ENCODE results near the gene KLHL2. TPM values are rescaled to one million over a fixed set of nuclear protein-coding genes. Genes with fewer than 3 reads are reported as not detected.
"Not testable (repeated sequence)": the region's sequence is repeated elsewhere in the genome, so short reads cannot be mapped to it uniquely, and the experiment has no call there.

KLHL2 gene
- total RNA-seq, 1 experiment from 2014 or later = 23.7 TPM

- no TSS peak for BruUV-seq (replicated peaks)
- TF ChIP-seq CTCF (conservative IDR thresholded peaks at IDR 0.05; ENCODE audit: low read depth, low read length) = no peak
- TF ChIP-seq EZH2 (IDR thresholded peaks at IDR 0.05; ENCODE audit: borderline replicate concordance, low read depth, low read length, poor library complexity, severe bottlenecking) = no peak
- no peak overlapping the region for H3K4me3 ChIP-seq (ENCODE audit: low read depth, low read length, poor library complexity, severe bottlenecking)
- H3K27me3 ChIP-seq (replicated peaks; ENCODE audit: insufficient read depth, low read depth, low read length, poor library complexity) = no peaks in the 10 kb centered on the region
- no peaks in the 10 kb centered on the region for H3K36me3 ChIP-seq (ENCODE audit: insufficient read depth, low read length, poor library complexity, severe bottlenecking)
- no peak for DNase-seq (ENCODE audit: low spot score)
- H3K4me1 ChIP-seq (ENCODE audit: insufficient read depth, low read length, poor library complexity, severe bottlenecking) = no peaks in the 10 kb centered on the region
- no peaks in the 10 kb centered on the region for H3K9me3 ChIP-seq (ENCODE audit: low read depth, low read length, poor library complexity, severe bottlenecking)
- intact Hi-C loops (cut with micrococcal nuclease; ENCODE audit: unreplicated experiment) = no loop called here
- H3K27ac ChIP-seq (ENCODE audit: low read depth, low read length, poor library complexity, severe bottlenecking) = no peak overlapping the region
- ChIA-PET POLR2A (ENCODE audit: low non-redundant PET) (no interaction called here), CTCF (no interaction called here)
These were observed 29.4 kb upstream of the KLHL2 start for GRCh38 chr4:165177725-165178666.

GRCh38 chr4:165184220-165184619 is 23.1 kb upstream of the KLHL2 start:
- intact Hi-C loops (cut with micrococcal nuclease; ENCODE audit: unreplicated experiment) = no loop called here
- Histone ChIP-seq H3K9me3 (ENCODE audit: low read depth, low read length, poor library complexity, severe bottlenecking) (no peaks in the 10 kb centered on the region), H3K36me3 (ENCODE audit: insufficient read depth, low read length, poor library complexity, severe bottlenecking) (no peaks in the 10 kb centered on the region), H3K27me3 (replicated peaks; ENCODE audit: insufficient read depth, low read depth, low read length, poor library complexity) (no peaks in the 10 kb centered on the region), H3K4me1 (ENCODE audit: insufficient read depth, low read length, poor library complexity, severe bottlenecking) (no peaks in the 10 kb centered on the region), H3K4me3 (ENCODE audit: low read depth, low read length, poor library complexity, severe bottlenecking) (no peak overlapping the region), H3K27ac (ENCODE audit: low read depth, low read length, poor library complexity, severe bottlenecking) (no peak overlapping the region)
- CTCF ChIA-PET = no interaction called here
- TF ChIP-seq EZH2 (IDR thresholded peaks at IDR 0.05; ENCODE audit: borderline replicate concordance, low read depth, low read length, poor library complexity, severe bottlenecking) (no peak), CTCF (conservative IDR thresholded peaks at IDR 0.05; ENCODE audit: low read depth, low read length) (no peak)
- POLR2A ChIA-PET (ENCODE audit: low non-redundant PET) = no interaction called here
- DNase-seq (ENCODE audit: low spot score) = no peak
- no TSS peak for BruUV-seq (replicated peaks)

- intact Hi-C loops (cut with micrococcal nuclease; ENCODE audit: unreplicated experiment); H3K4me3 ChIP-seq (ENCODE audit: low read depth, low read length, poor library complexity, severe bottlenecking); H3K4me1 ChIP-seq (ENCODE audit: insufficient read depth, low read length, poor library complexity, severe bottlenecking); H3K27me3 ChIP-seq (replicated peaks; ENCODE audit: insufficient read depth, low read depth, low read length, poor library complexity); POLR2A ChIA-PET (ENCODE audit: low non-redundant PET); DNase-seq (ENCODE audit: low spot score); H3K27ac ChIP-seq (ENCODE audit: low read depth, low read length, poor library complexity, severe bottlenecking); H3K36me3 ChIP-seq (ENCODE audit: insufficient read depth, low read length, poor library complexity, severe bottlenecking); H3K9me3 ChIP-seq (ENCODE audit: low read depth, low read length, poor library complexity, severe bottlenecking); BruUV-seq (replicated peaks): not testable (repeated sequence)
- CTCF ChIA-PET = interaction anchor here (0.7 kb wide), 1 partner anchor 13 kb away, joined by 3 read pairs; no protein-coding TSS in a partner anchor
These were observed 22.4 kb upstream of the KLHL2 start for GRCh38 chr4:165184998-165185397.
